OCI-LY3 (cell line): ENCODE measurements around the gene CFAP57.

ENCODE experiments used
- CTCF ChIP-seq: fragments of 200-600, 300-600 bp; sonication (generic); IDR thresholded peaks from 2 replicates; pipeline ENCODE4 v1.5.1; 2014; ENCODE audit warnings: antibody characterized with exemption, low read length, low read depth
- EZH2phosphoT487 ChIP-seq: fragments of 200-600 bp; shearing (Covaris generic); IDR thresholded peaks from 2 replicates; pipeline ENCODE4 v1.6.1; 2018; ENCODE audit warnings: antibody characterized with exemption, mixed run types, low read depth

GRCh38 chr1:43220905-43221778 is 49.0 kb downstream of the CFAP57 start:
- TF ChIP-seq CTCF (no peak), EZH2phosphoT487 (no peak)
